HG03025 (cell line): ENCODE data around the gene LARP6.
"Not testable (repeated sequence)": the region's sequence is repeated elsewhere in the genome, so short reads cannot be mapped to it uniquely, and the experiment has no call there.

Experiments
- ATAC-seq: cut with Tn5 transposase; IDR thresholded peaks from one replicate; pipeline ENCODE4 v1.9.1; 2021; ENCODE audit warnings: mild to moderate bottlenecking, moderate library complexity; ENCODE audit not compliant: unreplicated experiment, low FRiP score

LARP6 gene

GRCh38 chr15:70831094-70831911 is 22.7 kb downstream of the LARP6 start:
- no peak for ATAC-seq

DNA sequence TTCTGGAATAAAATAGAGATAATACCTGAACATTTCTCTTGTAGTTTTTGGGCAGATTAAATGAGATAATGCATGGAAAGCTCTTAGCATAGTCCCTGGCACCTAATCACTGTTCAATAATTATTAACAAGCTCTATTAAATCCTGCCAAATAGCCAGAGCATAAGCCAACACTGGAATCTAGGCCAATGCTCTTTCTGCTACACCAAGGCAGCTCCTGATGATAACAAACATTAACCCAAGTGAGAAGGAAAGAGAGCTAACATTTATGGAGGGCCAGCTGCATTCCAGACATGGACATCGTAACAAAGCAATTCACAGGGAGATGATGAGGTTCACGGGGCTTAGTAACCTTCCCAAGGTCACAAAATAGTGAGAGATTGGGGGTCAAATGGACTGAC is 23.3 kb downstream of the LARP6 start:
- ATAC-seq: no peak

- ATAC-seq: no peak
These were observed 24.4 kb downstream of the LARP6 start for GRCh38 chr15:70829371-70830166.

DNA sequence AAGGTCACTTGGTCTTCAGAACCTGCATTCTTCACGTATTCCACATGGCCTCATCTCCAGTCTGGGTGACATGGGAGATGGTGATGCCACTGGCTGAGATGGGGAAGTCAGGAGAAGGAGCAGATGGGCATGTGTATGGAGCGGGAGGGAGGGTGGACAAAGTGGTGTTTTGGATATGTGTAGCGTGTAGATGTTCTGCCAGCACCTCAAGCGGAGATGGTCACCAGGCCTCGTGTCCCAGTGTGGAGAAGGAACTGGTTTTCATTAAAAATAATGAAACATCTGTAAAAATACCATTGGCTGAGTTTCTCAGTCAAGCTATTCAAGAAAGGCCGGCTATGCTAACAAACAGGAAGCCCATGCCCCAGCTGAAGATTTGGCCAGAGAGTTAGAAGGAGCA is 26.2 kb downstream of the LARP6 start:
- no peak for ATAC-seq

DNA sequence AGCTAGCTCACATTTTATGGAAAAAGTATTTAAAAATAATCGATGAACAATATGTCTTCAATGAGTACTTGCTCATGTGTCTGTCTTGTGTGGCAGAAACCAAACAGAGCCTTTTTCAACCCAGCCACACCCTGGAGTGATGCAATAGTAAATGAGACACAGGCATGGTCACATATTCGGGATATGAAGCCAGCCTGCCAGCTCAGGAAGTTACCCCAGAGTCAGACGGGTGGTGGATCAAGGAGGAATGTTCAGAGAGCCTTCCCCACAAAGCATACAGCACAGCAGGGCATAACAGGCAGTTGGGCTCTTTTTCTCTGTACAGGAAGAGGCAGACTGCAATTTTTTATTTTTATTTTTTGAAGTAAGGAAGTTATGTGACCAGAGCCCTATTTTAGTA is 27.3 kb downstream of the LARP6 start:
- no peak for ATAC-seq

DNA sequence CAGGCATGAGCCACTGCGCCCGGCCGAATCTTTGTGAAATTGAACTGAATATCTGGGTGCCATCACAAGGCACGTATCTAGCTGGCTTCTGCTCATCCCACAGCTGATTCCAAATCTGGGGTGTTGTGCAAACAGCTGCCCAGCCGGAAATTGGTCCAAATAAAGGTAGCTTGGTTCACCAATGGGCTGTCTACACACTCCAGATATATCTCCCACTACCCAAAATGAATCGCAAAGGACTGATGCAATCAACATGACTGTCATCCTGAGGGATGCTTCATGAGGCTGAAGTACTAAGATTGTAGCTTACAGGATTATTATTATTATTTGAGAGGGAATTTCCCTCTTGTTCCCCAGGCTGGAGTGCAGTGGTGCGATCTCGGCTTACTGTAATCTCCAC is 28.1 kb downstream of the LARP6 start:
- no peak for ATAC-seq

- no peak for ATAC-seq
These were observed 30.8 kb downstream of the LARP6 start for GRCh38 chr15:70823196-70823595.

- ATAC-seq: no peak
These were observed 33.7 kb downstream of the LARP6 start for GRCh38 chr15:70820214-70820613.

DNA sequence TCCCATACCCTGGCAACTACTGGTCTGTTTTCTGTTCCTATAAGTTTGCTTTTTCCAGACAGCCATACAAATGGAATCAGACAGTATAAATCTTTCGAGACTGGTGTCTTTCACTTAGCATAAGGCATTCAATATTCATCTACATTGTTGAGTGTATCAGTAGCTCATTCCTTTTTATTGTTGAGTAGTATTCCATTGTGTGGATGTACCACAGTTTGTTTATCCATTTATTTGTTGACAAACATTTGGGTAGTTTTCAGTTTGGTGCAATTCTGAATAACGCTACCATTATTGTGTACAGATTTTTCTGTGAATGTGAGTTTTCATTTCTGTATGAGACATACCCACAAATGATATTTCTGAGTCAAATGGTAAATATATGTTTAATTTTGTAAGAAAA is 35.4 kb downstream of the LARP6 start:
- ATAC-seq: no peak

DNA sequence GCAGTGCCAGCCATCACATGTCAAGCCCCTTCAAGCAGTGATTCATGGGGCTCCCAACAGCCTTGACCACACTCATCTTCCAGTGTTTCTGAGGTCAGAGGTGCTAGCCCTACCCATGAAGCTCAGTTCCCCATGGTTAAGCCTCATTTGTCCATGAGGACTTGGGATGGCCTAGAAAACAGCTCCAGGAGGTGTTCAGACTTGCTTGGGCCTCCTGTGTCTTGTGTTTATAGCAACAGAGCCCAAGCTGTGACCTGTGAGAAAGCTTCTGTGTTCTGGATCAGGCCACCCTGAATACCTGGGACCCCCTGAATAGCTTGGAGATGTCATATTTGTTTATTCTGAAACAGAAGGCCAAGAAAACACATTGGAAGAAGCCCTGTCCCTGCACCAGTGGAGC is 36.7 kb downstream of the LARP6 start:
- no peak for ATAC-seq

GRCh38 chr15:70815604-70816003 is 38.4 kb downstream of the LARP6 start:
- ATAC-seq: no peak

DNA sequence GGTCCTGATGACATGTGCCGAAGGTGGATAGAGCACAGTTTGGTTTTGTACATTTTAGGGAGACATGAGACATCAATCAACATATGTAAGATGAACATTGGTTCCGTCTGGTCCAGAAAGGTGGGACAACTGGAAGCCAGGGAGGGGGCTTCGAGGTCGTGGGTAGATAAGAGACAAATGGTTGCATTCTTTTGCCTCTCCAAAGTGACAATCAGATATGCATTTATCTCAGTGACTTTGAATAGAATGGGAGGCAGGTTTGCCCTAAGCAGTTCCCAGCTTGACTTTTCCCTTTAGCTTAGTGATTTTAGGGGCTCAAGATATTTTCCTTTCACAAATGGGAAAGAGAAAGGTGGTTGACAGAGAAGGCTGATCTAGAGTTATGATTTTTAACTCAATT is 38.9 kb downstream of the LARP6 start:
- not testable (repeated sequence) for ATAC-seq

GRCh38 chr15:70812827-70813364 is 41.1 kb downstream of the LARP6 start:
- no peak for ATAC-seq

GRCh38 chr15:70810916-70811578 is 42.9 kb downstream of the LARP6 start:
- ATAC-seq: no peak

DNA sequence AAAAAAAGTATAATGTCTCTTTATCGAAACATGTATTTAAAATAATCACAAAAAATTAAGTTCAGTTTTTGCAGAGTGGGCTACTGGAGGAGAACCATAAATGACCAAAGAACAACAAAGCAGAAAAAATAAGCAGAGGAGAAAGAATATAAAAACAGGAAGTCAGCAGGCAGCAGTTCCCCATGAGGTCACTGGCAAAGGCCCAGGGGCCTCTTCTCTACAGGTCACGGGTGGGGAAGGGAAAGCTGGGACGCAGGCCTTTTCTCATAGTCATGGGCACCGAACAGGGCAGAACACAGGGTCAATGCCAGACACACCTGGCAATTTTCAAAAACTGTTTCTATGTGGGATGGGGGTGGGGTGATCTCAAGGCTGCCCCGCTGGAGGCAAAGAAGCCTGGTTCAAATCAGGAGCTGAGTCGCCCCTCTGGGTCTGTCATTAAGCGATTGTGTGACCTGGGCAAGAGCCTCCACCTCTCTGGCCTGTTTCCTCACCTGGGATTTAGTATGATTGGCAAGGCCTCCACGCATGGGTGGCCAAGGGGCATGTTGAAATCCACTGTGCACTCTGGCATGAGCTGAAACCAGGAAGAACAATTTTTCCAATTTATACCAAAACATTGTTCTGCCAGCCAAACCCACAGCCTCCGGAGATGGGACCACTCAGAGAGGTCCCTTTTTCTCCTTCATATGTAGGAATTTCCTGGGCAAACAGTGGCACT is 46.8 kb downstream of the LARP6 start:
- ATAC-seq: no peak

GRCh38 chr15:70804388-70804787 is 49.6 kb downstream of the LARP6 start:
- ATAC-seq: not testable (repeated sequence)

- no peak for ATAC-seq
These were observed 51.3 kb downstream of the LARP6 start for GRCh38 chr15:70802629-70803028.

DNA sequence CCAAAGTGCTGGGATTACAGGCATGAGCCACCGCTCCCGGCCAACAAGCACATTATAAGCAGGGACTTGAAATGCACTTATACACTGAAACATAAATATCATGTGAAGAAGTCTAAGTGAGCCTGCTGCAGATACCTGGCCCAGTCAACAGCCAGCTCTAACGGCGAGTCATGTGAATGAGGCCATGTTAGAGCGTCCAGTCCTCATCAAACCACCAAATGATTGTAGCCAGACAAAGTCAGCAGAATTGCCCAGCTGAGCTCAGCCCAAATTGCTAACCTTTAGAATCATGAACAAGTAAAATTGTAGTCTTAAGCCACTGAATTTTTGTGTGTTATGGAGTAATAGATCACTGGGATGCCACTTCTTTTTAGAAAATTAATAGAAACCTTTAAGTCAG is 52.8 kb downstream of the LARP6 start:
- no peak for ATAC-seq

GRCh38 chr15:70799667-70800450 is 54.1 kb downstream of the LARP6 start:
- no peak for ATAC-seq

GRCh38 chr15:70797464-70797863 is 56.5 kb downstream of the LARP6 start:
- no peak for ATAC-seq
